Stimulated activated CD8-positive, alpha-beta memory T cell treated with anti-CD3 and anti-CD28 coated beads, Interleukin-4, amount 100 ng/mL, for 4 hours (primary cell): ENCODE results near the gene MRPL12.

Source experiments
- DNase-seq, 2 donors: peaks; one replicate each; pipeline ENCODE4 v3.0.0-alpha.2; 2020; ENCODE audit warnings: low read depth in 2 of 2, low spot score in 1 of 2

Gene MRPL12

GRCh38 chr17:81700353-81701287 is 2.5 kb upstream of the MRPL12 start:
- no peak for DNase-seq

GRCh38 chr17:81701288-81702071 is 1.7 kb upstream of the MRPL12 start:
- DNase-seq, result no peak

- DNase-seq, result no peak
Measured at GRCh38 chr17:81703747-81704654, 834 bp downstream of the MRPL12 start.

- DNase-seq, result no peak
Measured at GRCh38 chr17:81705518-81706231, 2.5 kb downstream of the MRPL12 start.

GRCh38 chr17:81706232-81706611 is 3.1 kb downstream of the MRPL12 start:
- no peak for DNase-seq

GRCh38 chr17:81706757-81707624 is 3.8 kb downstream of the MRPL12 start:
- DNase-seq, result no peak

- no peak for DNase-seq
Measured at GRCh38 chr17:81707725-81708646, 4.8 kb downstream of the MRPL12 start.

GRCh38 chr17:81708739-81709185 is 5.6 kb downstream of the MRPL12 start:
- DNase-seq, result no peak

GRCh38 chr17:81710514-81711308 is 7.5 kb downstream of the MRPL12 start:
- DNase-seq, result no peak

- peak; percentile 47 to 63 for DNase-seq
Measured at GRCh38 chr17:81711814-81712467, 8.8 kb downstream of the MRPL12 start, which contains the start of gene SLC25A10. SLC25A10 (plus strand) TSS chr17:81712284; CDS start chr17:81712427, 143 bp downstream.

GRCh38 chr17:81712468-81713003 is 9.4 kb downstream of the MRPL12 start:
- DNase-seq, result no peak

GRCh38 chr17:81713004-81713555 is 9.9 kb downstream of the MRPL12 start:
- no peak for DNase-seq

- no peak for DNase-seq
Measured at GRCh38 chr17:81713556-81714411, 10.6 kb downstream of the MRPL12 start.

- no peak for DNase-seq
Measured at GRCh38 chr17:81714412-81715106, 11.4 kb downstream of the MRPL12 start.
